ENCODE results near the gene ULBP2.
"Not testable (repeated sequence)": the region's sequence is repeated elsewhere in the genome, so short reads cannot be mapped to it uniquely, and the experiment has no call there.

Gene ULBP2, protein sequence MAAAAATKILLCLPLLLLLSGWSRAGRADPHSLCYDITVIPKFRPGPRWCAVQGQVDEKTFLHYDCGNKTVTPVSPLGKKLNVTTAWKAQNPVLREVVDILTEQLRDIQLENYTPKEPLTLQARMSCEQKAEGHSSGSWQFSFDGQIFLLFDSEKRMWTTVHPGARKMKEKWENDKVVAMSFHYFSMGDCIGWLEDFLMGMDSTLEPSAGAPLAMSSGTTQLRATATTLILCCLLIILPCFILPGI

DNA sequence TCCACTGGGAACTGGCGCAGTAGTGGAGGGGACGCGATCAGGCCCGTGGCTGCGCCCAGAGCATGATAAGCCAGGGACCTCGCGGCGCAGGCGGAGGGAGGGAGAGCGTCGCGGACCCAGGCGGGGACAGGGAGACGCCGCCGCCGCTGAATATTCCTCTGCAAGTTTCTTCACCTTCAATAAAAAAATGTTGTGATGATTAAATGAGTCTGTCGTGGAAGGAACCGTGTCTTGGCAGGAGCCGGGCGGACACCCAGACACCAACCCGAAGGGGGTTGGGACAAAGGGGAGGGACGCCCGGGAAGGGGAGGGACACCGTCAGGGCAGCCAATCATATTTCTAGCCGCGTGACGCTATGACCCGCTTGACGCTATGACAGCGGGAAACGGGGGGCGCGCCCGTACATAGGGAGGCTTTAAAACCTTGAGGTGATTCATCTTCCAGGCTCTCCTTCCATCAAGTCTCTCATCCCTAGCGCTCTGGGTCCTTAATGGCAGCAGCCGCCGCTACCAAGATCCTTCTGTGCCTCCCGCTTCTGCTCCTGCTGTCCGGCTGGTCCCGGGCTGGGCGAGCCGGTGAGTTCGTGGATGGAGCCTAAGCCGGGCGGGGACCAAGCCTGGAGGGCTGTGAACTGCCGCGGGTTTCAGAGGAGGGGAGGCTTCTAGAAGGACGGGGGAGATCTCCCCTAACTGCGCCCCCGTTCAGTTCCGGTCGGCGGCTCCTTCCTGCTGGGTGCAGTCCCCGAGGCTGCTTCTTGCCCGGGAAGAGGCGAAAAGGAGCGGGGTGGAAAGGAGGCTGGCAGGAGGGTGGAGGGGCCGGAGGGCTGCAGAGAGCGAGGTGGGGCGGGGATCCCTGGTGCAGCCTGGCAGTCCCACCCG is at the start of gene ULBP2:
ULBP2 (plus strand) TSS at position 432 of the 878 bp plus-strand sequence; CDS start at position 491, 59 bp downstream.
- peak; percentile 70 for DNase-seq

DNA sequence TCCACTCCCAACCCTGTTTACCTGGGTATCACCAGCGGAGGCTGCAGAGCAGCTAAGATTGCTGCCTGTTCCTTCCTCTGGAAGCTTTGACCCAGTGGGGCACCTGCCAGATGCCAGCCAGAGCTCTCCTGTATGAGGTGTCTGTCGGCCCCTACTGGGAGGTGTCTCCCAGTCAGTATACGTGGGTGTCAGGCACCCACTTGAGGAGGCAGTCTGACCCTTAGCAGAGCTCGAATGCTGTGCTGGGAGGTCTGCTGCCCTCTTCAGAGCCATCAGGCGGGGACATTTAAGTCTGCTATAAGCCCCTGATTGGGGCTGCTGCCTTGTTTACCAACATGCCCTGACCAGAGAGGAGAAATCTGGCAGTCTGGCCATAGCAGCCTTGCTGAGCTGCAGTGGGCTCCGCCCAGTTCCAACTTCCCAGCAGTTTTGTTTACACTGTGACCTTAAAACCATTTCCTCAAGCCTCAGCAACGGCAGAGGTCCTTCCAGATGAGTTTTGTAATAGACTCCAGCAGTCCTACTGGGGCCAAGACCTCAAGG is 46.7 kb upstream of the ULBP2 start:
- DNase-seq = no peak

DNA sequence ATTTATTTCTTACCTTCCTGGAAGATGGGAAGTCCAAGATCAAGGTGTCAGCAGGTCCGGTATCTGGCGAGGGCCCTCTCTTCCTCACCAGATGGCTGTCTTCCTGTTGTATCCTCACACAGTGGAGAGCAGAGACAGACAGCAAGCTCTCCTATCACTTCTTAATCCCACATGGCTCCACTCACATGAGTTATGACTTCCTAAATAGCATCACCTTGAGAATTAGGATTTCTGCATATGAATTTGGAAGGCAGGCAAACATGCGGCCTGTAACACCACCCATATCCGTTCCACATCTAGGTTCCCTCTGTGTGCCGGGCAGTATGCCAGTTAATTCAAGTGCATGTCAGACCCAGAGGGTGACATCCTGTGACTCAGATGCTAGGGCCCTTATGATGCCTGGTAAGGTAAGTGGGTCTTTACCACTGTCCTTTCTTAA is 46.0 kb upstream of the ULBP2 start:
- DNase-seq = no peak

DNA sequence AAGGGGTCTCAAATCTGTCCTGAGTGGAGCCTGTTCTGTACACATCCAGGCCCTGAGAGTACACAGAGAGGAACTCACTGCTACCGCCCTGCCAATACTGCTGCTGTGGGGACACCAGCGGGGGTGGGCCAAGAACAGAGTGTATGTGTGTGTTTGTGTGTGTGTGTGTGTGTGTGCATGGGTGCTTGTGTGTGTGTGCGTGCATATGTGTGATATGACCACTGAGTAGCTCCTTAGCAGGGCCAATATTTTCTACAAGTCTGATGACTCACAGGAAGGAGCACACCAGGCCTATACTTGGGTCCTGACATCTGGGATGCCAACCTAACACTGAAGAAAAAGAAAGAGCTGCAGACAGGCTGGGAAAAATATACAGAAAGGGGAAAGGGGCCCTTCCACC is 45.3 kb upstream of the ULBP2 start:
- no peak for DNase-seq

DNA sequence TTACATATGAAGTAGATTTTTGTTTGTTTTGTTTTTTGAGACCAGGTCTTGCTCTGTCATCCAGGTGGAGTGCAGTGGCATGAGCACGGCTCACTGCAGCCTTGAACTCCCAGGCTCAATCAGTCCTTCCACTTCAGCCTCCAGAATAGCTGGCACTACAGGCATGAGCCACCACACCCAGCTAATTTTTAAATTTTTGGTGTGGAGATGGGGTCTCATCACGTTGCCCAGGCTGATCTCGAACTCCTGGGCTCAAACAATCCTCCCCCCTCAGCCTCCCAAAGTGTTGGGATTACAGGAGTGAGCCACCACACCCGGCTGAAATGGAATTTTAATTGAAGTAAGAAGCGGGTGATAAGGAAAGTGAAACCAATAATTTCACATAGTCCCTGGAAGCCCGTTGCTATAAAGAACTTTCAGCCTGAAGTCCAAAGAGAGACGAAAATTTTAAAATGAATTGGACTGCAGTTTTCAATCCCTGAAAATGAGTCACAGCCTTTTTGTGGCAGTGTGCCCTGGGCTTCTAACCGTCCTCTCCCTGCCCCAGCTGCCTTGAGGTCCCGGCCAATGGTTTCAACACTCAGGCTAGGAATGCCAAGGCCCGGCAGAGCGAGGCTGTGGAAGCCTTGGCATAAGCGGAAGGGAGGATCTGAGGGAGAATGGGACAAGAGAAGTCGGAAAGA is 44.7 kb upstream of the ULBP2 start:
- DNase-seq = no peak

DNA sequence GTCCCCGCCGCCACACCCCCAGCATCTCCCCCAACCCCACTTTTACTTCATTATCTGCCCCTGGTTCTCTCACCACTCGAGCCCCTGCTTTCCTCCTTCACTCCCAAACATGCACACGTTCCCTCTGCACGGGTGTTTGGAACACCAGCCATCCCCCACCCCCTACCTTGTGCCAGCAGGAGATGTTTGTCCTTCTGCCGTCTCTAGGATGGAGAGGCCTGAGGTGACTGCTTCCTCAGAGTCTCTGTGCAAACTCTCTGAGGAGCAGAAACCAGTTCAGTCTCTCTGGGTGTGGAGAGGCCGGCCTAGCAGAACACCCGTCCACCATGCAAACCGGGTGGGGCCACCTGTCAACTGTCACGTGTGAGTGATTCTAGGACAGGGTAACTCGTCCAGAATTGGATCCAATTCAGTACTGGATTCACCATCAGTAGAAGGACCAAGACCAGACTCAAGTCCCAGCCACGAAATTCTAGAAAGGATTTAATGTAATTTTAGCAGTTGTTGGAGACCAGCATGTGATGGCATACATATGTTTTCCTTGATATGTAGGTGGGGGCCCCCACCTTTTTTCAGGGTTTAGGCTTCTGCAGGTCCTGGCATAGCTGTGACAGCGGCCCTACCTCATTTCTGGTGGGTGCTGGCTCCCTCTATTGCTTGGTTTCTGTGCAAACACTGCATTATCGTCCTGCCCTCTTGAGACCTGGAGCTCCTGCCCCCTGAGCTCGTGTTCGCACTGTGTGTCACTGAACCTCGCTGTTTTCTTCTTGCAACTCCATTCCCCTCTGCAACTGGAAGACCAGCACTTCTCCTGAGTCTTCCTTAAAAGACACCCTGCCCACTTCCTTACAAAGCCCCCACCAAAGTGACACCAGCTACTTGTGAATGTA is 43.7 kb upstream of the ULBP2 start, which contains the start of gene RAET1E:
RAET1E (minus strand) TSS at position 259 of the 890 bp plus-strand sequence. CDS start 7,212 bp downstream, outside the sequence.
- no peak for DNase-seq

DNA sequence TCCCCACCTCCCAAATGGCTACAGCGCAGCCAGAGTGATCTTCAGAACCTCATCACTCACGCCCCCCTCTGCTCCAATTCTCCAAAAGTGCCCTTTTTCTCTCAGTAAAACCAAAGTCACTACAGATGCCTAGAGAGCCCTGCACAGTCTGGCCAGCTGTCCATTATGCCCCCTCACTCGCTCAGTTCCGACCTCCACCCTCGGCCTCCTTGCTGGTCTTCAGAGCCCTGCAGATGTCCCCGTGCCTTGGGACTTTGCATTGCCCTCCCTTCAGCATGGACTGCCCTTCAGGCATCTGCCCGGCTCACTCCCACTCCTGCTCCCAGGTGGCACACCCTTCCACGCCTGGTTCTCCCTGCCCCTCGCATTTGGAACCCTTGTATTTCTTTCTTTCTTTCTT is 42.8 kb upstream of the ULBP2 start:
- DNase-seq = no peak

DNA sequence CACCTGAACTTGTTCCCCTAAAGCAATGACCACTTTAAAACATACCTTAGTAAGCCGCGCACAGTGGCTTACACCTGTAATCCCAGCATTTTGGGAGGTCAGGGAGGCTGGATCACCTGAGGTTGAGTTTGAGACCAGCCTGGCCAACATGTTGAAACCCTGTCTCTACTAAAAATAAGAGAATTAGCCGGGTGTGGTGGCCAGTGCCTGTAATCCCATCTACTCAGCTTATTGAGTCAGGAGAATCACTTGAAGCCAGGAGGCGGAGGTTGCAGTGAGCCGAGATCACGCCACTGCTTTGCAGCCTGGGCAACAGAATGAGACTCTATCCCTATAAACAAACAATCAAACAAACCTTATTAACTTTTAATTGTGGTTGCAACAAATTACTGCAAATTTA is 42.3 kb upstream of the ULBP2 start:
- DNase-seq = no peak

DNA sequence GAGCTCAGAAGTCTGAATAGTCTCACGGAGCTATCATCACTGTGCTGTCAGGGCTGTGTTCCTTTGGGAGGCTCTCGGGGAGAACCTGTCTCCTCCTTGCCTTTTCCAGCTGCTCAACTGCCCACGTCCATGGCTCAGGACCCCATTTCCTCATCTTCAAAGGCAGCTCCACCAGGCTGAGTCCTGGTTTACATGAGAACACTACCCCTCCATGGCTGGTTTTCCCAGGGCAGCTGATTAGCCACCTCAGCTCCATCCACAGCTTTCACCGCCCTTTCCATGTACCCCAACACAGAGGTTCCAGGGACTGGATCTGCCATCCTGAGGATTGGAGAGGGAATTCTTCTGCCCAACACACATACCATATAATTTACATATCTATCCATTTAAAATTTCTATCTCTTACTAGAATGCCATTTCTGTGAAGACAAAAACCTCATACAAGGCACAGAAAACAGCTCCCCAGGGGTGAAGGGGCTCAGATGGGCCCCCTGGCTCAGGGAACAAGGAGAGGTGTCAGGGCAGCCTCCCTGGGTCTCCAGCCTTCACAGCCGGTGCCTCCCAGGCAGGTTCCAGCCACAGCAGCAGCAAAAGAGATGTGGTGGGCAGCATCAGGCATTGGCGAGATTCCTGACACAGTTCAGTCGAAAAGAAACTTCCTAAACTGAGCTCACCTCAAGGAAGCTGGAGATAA is 41.7 kb upstream of the ULBP2 start:
- no peak for DNase-seq

DNA sequence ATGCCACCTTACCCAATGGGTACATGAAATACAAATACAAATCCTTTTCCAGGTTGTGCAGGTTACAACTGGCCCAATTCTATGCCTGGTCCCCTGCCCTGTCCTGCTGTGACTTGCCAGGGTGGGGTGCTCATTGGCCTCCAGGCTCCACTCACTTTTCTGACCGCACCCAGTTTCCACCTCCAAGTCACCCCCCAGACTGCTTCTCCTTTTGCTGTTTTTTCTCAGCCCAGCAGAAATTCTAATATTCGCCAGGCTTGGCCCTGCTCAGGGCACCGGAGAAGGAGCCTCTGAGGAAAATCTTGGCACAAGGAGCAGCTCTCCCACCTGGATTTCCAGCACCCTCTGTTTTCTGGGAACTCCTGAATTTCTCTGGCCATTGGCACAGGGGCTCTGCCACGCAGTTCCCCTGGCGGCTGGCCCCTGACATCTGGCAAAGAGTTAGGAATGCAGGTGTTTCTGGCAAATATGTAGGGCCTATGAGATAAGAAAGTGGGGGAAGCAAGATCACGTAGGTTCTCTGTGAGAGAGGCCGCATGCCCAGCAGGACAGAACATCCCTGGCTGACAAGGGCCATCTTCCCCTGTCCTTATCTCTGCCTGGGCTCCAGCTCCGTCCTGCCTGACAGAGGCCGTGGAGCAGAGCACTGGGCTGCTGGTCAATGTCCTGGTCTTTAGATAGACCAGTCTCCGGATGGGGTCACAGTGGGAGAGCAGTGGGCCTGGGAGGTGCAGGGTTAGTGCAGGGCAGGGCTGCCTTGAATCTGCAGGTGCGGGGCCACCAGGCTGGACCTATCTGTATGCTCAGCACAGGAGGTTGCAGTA is 41.0 kb upstream of the ULBP2 start:
- no peak for DNase-seq

DNA sequence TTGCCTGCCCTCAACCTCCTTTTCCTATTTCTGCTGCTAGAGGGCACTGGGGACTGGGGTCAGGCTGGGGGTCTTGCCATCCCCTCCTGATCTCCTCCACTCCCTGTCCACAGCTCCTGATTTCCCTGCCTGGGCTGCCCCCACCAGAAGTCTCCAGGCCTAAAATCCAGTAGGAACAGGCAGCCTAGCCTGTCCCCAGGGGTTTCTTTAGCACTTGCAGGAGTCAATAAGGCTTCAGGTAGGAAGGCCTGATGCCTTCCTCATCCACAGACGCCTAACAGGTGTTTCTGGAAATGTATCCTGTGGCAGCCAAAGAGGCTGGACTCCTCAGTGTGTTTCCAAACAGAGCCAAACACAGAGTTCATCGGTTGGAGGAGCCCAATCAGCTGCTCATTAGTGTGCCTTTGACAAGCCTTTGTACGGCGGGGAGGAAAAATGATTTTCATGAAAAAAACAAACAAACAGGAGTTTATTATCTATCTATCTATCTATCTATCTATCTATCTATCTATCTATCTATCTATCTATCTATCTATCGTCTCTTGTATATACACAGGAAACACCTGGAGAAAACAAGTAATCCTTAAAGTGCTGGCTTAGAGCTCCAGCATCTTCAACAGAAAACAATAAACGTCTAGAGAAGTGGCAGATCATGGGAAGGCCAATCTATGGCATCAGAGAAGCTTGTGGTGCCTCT is 40.2 kb upstream of the ULBP2 start:
- DNase-seq = no peak

DNA sequence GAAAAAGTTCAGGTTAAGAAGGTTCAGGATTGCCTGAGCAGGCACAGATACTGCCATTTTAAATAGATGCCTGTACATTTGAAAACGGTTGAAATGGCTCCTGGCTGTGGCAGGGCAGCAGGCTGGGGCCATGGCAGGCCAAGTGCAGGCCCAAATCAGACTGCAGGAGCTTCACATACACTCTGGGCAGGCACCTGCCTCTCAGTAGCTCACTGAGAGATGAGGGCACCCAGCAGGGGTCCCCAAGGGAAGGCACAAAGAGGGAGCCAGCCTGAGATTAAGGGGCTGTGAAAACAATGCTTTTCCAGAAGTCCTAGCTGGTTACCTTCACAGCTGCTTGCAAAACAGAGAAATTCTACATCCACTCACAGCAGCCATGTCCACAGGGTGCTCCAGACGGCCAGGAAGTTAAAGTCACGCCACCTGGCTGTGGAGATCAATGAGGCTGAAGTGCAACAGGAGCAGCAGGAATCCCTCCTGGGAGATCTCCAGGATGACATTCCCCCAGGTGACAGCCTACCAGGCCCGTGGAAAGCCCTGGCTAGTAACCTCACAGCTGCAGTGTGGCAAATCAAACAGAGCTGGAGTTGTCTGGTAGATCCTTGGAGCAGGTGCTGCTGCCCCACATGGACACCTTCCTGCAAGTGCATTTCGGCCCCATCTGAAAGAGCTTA is 37.7 kb upstream of the ULBP2 start:
- DNase-seq = no peak

DNA sequence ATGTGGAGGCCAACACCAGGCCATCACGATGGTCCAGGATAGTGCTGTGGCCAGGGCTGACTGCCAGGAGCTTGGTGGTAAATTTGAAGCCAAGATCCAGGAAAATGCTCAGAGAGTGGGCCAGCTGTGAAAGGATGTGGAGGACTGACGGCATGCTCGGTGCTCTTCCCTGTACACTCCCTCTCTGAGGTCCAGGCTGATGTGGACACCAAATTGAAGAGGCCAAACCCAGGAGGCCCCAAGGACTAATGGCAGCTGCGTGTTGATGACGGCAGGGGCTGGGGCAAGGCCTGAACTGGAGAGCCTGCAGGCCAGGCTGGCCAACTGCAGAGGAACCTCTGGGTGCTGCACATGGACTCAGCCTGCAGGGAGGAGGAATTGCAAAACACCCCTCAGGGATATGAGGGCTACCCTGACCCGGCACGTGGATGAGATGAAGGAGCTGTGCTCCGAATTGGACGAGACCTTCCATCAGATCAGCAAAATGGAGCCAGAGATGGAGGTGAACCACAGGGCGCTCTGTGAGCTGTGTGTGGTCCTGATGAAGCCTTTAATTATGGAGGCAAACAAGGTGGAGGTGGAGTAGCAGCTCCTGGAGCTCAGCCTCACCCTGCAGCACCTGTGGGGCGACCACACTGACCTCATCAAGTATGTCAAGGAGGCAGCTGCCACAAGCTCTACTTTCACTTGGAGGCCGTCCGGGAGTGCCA is 37.0 kb upstream of the ULBP2 start:
- DNase-seq = no peak

DNA sequence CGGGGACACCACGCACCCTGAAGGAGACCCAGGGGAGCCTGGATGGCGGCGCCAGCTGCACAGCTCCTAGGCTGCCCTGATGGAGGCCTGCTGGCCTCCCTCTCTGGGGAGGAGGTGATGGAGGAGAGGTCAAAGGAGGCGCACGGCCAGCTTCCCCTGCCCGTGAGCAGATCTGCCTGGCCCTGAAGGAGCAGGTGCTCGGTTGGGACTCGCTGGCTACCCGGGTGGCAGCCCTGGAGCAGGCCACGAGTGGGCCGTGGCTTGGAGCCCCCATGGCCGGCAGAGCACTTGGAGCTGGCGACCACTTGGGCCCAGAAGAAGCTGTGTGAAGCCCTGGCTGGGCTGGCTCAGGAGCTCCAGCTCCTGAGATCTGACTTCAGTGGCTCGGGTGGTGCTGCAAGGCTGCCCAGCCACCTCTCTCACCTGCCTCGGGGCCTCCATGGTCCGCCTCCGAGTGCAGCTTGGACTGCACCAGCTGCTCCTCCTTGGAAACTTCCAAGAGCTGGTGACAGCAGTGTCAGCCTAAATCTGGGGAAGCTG is 36.4 kb upstream of the ULBP2 start:
- DNase-seq = no peak

DNA sequence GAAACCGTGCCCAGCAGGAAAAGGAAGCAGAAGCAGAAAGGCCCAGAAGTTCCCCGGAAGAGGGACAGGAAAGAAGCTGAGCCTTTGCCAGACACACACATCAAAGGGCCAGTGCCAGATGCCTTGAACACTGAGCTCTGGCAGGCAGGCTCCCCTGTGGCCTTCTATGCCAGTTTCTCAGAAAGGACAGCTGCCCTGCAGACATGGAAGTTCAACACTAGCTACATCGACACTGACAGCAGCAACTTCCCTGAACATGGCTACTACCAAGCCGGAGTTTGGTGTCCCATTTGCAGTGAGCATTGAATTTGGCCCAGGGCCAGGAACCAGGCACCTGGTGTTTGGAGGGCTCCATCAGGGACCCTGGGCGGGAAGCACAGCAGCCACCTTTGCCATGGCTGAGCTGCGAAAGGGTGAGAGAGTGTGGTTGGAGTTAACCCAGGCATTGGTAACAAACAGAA is 35.9 kb upstream of the ULBP2 start:
- DNase-seq = no peak

DNA sequence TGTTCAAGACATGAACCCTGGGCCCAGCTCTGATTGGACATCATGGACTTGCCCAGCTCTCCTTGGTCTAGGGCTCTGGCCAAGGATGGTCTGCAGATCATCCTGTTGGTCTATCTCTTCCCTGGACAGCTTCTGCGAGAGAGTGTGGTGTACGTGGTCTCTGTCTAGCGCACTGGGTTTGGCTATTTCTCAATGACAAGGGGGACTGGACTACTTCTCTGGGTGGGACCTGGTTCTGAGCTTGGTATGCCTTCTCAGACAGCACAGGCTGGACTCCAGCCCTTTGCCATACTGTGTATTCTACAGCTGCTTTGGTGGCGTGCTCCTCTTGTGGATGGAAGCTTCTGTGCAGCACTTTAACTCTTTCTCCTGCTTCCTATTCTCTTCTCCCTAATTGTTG is 35.4 kb upstream of the ULBP2 start:
- no peak for DNase-seq

DNA sequence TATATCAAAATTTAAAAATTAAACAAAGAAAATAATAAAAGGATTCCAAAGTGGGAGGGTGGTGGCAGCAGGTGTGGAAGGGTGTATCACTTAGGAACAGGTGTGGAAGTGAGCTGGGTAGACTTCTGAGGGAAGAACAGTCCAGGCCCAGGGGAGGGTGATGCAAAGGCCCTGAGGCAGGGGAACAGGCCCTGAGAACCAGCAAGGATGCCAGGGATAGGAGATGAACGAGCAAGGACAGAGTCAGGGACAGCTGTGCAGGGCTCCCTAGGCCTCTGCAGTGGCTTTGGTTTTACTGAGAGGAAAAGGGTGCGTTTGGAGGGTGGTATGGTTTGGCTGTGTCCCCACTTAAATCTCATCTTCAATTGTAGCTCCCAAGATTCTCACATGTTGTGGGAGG is 34.5 kb upstream of the ULBP2 start:
- DNase-seq = no peak

DNA sequence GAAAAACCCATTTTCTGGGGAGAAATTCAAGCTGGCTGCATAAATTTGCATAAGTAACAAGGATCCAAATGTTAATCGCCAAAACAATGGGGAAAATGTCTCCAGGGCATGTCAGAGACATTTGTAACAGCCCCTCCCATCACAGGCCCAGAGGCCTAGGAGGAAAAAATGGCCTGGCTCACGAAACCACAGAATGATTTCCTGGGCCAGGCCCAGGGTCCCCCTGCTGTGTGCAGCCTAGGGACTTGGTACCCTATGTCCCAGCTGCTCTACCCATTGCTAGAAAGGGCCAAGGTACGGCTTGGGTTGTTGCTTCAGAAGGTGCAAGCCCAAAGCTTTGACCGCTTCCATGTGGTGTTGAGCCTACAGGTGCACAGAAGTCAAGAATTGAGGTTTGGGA is 33.3 kb upstream of the ULBP2 start:
- not testable (repeated sequence) for DNase-seq
